Mesendoderm (in vitro differentiated cells): ENCODE data around the gene RFC4.
"Not testable (repeated sequence)": the region's sequence is repeated elsewhere in the genome, so short reads cannot be mapped to it uniquely, and the experiment has no call there.

ENCODE experiments used
- DNase-seq: peaks from one replicate; pipeline ENCODE4 v3.0.0; 2013
- H2AK5ac ChIP-seq: 2 replicates; pipeline ENCODE4 v1.6.1; 2013; ENCODE audit warnings: low read length, inconsistent platforms
- H2BK120ac ChIP-seq: 2 replicates; pipeline ENCODE4 v1.6.1; 2013; ENCODE audit warnings: low read depth, mild to moderate bottlenecking, low read length, moderate library complexity, mixed read lengths
- H2BK15ac ChIP-seq: replicated peaks from 2 replicates; pipeline ENCODE4 v1.6.1; 2013; ENCODE audit warnings: low read depth, mild to moderate bottlenecking, moderate library complexity
- H2BK5ac ChIP-seq: 2 replicates; pipeline ENCODE4 v1.6.1; 2013; ENCODE audit warnings: low read length, inconsistent platforms
- H3K18ac ChIP-seq: 2 replicates; pipeline ENCODE4 v1.6.1; 2013; ENCODE audit warnings: mild to moderate bottlenecking, low read length, mixed read lengths
- H3K23ac ChIP-seq: one replicate; pipeline ENCODE4 v1.6.1; 2013; ENCODE audit warnings: low read length
- H3K27ac ChIP-seq: 2 replicates; pipeline ENCODE4 v1.5.1; 2013; ENCODE audit warnings: low read depth, mild to moderate bottlenecking, inconsistent platforms, low read length, moderate library complexity
- H3K27me3 ChIP-seq: 2 replicates; pipeline ENCODE4 v1.6.1; 2013; ENCODE audit warnings: low read length, control low read depth, mild to moderate bottlenecking, inconsistent platforms; ENCODE audit not compliant: insufficient read depth, poor library complexity
- H3K36me3 ChIP-seq: 2 replicates; pipeline ENCODE4 v1.6.1; 2013; ENCODE audit warnings: low read length, inconsistent platforms; ENCODE audit not compliant: control insufficient read depth, insufficient read depth
- H3K4ac ChIP-seq: one replicate; pipeline ENCODE4 v1.6.1; 2013; ENCODE audit warnings: low read depth, mild to moderate bottlenecking, low read length, moderate library complexity
- H3K4me1 ChIP-seq: 2 replicates; pipeline ENCODE4 v1.6.1; 2013; ENCODE audit warnings: low read depth, low read length, inconsistent platforms; ENCODE audit not compliant: control insufficient read depth
- H3K4me2 ChIP-seq: 2 replicates; pipeline ENCODE4 v1.6.1; 2013; ENCODE audit warnings: low read length
- H3K4me3 ChIP-seq: 2 replicates; pipeline ENCODE4 v1.5.1; 2013; ENCODE audit warnings: mild to moderate bottlenecking, low read length
- H3K56ac ChIP-seq: one replicate; pipeline ENCODE4 v1.6.1; 2013; ENCODE audit warnings: low read length
- H3K79me1 ChIP-seq: 2 replicates; pipeline ENCODE4 v1.6.1; 2013; ENCODE audit warnings: low read length, inconsistent platforms
- H3K79me2 ChIP-seq: 2 replicates; pipeline ENCODE4 v1.6.1; 2013; ENCODE audit warnings: mild to moderate bottlenecking, low read length; ENCODE audit not compliant: control insufficient read depth, insufficient read depth
- H3K9ac ChIP-seq: 2 replicates; pipeline ENCODE4 v1.6.1; 2013; ENCODE audit warnings: low read length, inconsistent platforms
- H4K5ac ChIP-seq: one replicate; pipeline ENCODE4 v1.6.1; 2013; ENCODE audit warnings: low read length
- H4K8ac ChIP-seq: one replicate; pipeline ENCODE4 v1.6.1; 2013; ENCODE audit warnings: low read depth, mild to moderate bottlenecking, control low read depth, low read length, moderate library complexity
- WGBS: extraction: QIAGEN DNeasy Blood & Tissue Kit; methylation state at CpG from one replicate; pipeline ENCODE4 v1.1.7; 2013; ENCODE audit warnings: low lambda C conversion rate, missing lambda C conversion rate; ENCODE audit not compliant: insufficient coverage; ENCODE audit errors: extremely low coverage; 5-methylcytosine and 5-hydroxymethylcytosine counted together

RFC4 gene

DNA sequence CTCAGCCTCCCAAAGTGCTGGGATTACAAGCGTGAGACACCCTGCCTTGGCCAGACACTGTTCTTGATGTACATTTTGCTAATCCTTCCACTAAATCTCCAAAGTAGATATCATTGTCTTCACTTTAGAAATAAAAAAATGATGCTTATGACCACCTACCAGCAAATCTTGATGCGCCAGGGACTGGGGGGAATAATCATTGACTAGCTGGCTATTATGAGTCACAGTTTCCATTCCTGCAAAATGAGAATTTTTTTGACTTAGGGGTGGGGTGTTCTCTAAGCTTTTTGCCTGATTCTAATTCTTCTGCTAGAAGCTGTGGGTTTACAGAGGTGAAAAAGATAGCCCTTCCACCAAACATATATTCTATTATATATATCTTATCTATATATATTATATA lies 17.1 kb upstream of the RFC4 start:
- Histone ChIP-seq H3K79me2 (no peaks in the 10 kb centered on the region), H2BK5ac (no peak overlapping the region), H3K18ac (no peak overlapping the region), H3K27ac (no peak overlapping the region), H3K56ac (no peak overlapping the region), H2BK15ac (no peak overlapping the region), H3K23ac (no peak overlapping the region), H2AK5ac (no peak overlapping the region), H4K5ac (no peak overlapping the region), H2BK120ac (no peak overlapping the region), H3K36me3 (no peaks in the 10 kb centered on the region), H3K4me2 (no peak overlapping the region), H3K27me3 (no peaks in the 10 kb centered on the region), H4K8ac (no peak overlapping the region), H3K4ac (no peak overlapping the region), H3K4me3 (no peak overlapping the region), H3K79me1 (no peaks in the 10 kb centered on the region), H3K9ac (no peak overlapping the region), H3K4me1 (peaks cover 4% of the 10 kb centered on the region)
- DNase-seq = no peak
- WGBS = no CpG with 5 or more reads among the region's 2 CpGs

DNA sequence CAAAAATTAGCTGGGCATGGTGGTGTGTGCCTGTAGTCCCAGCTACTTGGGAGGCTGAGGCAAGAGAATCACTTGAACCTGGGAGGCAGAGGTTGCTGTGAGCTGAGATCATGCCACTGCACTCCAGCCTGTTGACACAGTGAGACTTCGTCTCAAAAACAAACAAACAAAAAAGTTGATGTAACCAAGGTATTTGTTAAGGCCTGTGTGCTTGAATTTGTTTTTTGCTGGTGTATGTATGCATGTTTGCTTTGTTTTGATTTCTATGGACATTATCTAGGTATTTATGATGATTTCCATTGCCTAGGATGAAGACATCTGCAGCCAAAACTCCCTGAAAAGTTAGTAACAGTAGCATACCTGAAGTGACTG lies 16.1 kb upstream of the RFC4 start:
- DNase-seq, H4K5ac ChIP-seq, H4K8ac ChIP-seq, H3K4ac ChIP-seq, H3K23ac ChIP-seq, H3K36me3 ChIP-seq, H2BK15ac ChIP-seq, H3K18ac ChIP-seq, H3K79me1 ChIP-seq, H3K9ac ChIP-seq, H2BK5ac ChIP-seq, H2BK120ac ChIP-seq, H3K4me3 ChIP-seq, H3K4me1 ChIP-seq, H3K27ac ChIP-seq, H3K79me2 ChIP-seq, H3K4me2 ChIP-seq, H3K27me3 ChIP-seq, H2AK5ac ChIP-seq, H3K56ac ChIP-seq: not testable (repeated sequence)
- no CpG with 5 or more reads among the region's 1 CpG for WGBS

DNA sequence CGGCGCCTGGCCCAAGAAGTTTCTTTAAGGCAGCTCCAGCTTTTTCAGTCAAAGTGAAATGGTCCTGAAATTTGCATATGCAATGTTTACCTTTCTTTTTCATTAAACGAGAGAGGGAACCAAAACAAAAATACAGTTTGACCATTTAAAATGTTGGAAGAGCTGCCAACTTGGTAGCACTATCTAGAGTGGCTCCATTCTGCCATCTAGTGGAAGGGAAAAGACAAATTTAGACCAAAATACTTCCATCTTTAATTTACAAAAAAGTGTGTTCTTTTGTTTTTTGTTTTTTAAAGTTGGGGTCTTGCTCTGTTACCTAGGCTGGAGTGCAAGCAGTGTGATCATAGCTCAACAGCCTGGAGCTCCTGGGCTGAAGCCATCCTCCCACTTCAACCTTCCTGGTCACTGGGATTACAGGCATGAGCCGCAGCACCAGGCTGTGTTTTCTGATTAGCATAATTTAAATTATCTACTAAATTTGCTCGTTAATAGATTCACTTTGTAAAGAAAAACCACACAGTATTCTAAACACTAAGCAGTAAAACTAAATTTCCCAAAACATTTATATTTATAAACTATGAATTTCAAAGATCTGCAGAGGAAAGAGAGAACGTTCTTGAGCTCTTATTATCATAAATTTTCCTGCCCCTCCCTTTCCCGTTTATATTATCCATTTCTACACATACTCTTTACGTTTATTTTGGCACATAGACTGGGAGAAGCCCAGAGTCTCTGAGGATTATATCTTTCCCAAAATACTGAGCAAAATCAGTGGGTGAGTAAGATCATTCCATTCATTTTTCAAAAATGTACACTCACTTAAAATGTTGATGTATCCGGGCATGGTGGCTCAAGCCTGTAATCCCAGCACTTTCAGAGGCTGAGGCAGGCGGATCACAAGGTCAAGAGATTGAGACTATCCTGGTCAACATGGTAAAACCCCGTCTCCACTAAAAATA lies 15.4 kb upstream of the RFC4 start:
- peak; percentile 65 for DNase-seq
- peak overlapping the region; percentile 55 for H3K9ac ChIP-seq
- H3K79me1 ChIP-seq = no peaks in the 10 kb centered on the region
- H2AK5ac ChIP-seq = no peak overlapping the region
- H2BK120ac ChIP-seq = no peak overlapping the region
- H3K79me2 ChIP-seq = no peaks in the 10 kb centered on the region
- H3K4me1 ChIP-seq = peaks cover 4% of the 10 kb centered on the region
- no peak overlapping the region for H3K23ac ChIP-seq
- no peak overlapping the region for H4K5ac ChIP-seq
- no peak overlapping the region for H3K27ac ChIP-seq
- no peak overlapping the region for H2BK15ac ChIP-seq
- H3K4me2 ChIP-seq = no peak overlapping the region
- no peak overlapping the region for H3K4ac ChIP-seq
- no peak overlapping the region for H3K56ac ChIP-seq
- H3K27me3 ChIP-seq = no peaks in the 10 kb centered on the region
- H3K36me3 ChIP-seq = no peaks in the 10 kb centered on the region
- H3K18ac ChIP-seq = no peak overlapping the region
- no peak overlapping the region for H3K4me3 ChIP-seq
- no peak overlapping the region for H4K8ac ChIP-seq
- WGBS = no CpG with 5 or more reads among the region's 11 CpGs
- no peak overlapping the region for H2BK5ac ChIP-seq

DNA sequence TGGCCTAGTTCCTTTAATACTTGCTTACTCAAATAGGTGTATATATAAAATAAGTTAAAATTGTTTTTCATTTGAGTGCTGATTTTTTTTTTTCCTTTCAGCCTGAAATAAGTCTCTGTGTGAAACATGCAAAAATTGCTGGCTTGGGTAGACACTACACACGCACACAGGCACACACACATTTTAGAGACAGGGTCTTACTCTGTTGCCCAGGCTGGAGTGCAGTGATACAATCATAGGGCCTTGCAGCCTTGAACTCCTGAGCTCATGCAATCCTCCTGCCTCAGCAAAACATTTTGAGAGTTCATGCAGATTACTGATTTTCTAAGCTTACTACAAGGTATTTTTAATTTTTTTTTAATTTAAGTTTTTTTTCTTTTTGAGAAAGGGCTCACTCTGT lies 12.7 kb upstream of the RFC4 start:
- Histone ChIP-seq H3K27ac (no peak overlapping the region), H2BK5ac (no peak overlapping the region), H3K4me1 (no peaks in the 10 kb centered on the region), H4K8ac (no peak overlapping the region), H3K18ac (no peak overlapping the region), H3K4ac (no peak overlapping the region), H3K9ac (no peak overlapping the region), H3K23ac (no peak overlapping the region), H3K4me2 (no peak overlapping the region), H4K5ac (no peak overlapping the region), H2BK15ac (no peak overlapping the region), H3K27me3 (no peaks in the 10 kb centered on the region), H3K56ac (no peak overlapping the region), H3K79me2 (no peaks in the 10 kb centered on the region), H2AK5ac (no peak overlapping the region), H2BK120ac (no peak overlapping the region), H3K36me3 (no peaks in the 10 kb centered on the region), H3K4me3 (no peak overlapping the region), H3K79me1 (no peaks in the 10 kb centered on the region)
- no CpG with 5 or more reads among the region's 1 CpG for WGBS
- no peak for DNase-seq

DNA sequence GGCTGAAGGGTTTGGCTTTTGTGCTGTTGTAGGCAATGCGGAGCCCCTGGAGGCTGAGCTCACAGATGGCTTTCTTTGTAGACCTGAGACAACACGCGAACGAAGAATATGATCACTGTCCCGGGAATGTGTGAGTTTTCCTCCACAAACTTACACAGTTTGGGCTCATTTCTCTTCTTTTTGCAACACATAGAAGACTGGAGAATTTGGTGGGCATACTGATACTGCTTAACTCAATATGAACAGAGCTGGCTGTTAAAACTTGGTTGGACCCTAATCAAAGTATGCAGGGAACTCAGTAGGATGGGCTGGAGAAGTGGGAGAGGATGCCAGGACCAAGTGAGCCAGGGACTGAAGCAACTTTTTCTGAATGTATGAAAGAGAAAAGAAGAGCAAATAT lies 12.2 kb upstream of the RFC4 start:
- Histone ChIP-seq H3K4me3 (no peak overlapping the region), H3K9ac (no peak overlapping the region), H3K36me3 (no peaks in the 10 kb centered on the region), H3K79me2 (no peaks in the 10 kb centered on the region), H4K5ac (no peak overlapping the region), H3K79me1 (no peaks in the 10 kb centered on the region), H2AK5ac (no peak overlapping the region), H3K4ac (no peak overlapping the region), H2BK5ac (no peak overlapping the region), H3K27me3 (no peaks in the 10 kb centered on the region), H3K4me2 (no peak overlapping the region), H4K8ac (no peak overlapping the region), H3K23ac (no peak overlapping the region), H3K56ac (no peak overlapping the region), H3K27ac (no peak overlapping the region), H3K4me1 (no peaks in the 10 kb centered on the region), H2BK120ac (no peak overlapping the region), H2BK15ac (no peak overlapping the region), H3K18ac (no peak overlapping the region)
- no peak for DNase-seq
- no CpG with 5 or more reads among the region's 5 CpGs for WGBS

DNA sequence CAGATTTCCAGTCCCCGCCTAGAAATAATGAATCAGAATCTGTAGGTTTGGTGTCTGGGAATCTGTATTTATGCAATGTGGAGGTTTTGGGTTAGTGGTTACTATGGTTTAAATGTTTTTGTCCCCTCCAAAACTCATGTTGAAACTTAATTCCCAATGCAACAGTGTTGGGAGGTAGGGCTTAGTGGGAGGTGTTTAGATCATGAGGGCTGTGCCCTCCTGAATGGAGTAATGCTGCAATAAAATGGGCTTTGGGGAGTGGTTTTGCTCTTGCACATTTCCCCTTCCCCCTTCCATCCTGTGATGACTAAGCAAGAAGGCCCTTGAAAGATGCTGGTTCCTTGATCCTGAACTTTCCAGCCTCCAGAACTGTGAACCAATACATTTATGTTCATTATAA lies 9.2 kb upstream of the RFC4 start:
- H3K18ac ChIP-seq = no peak overlapping the region
- no peak overlapping the region for H4K5ac ChIP-seq
- no peak overlapping the region for H4K8ac ChIP-seq
- no peak overlapping the region for H3K27ac ChIP-seq
- no peaks in the 10 kb centered on the region for H3K79me1 ChIP-seq
- H2BK120ac ChIP-seq = no peak overlapping the region
- H3K4ac ChIP-seq = no peak overlapping the region
- H3K36me3 ChIP-seq = no peaks in the 10 kb centered on the region
- no peak overlapping the region for H3K23ac ChIP-seq
- no peak overlapping the region for H3K56ac ChIP-seq
- H2BK15ac ChIP-seq = no peak overlapping the region
- H3K4me3 ChIP-seq = no peak overlapping the region
- H3K27me3 ChIP-seq = no peaks in the 10 kb centered on the region
- H3K4me2 ChIP-seq = no peak overlapping the region
- no peaks in the 10 kb centered on the region for H3K4me1 ChIP-seq
- no peak overlapping the region for H2BK5ac ChIP-seq
- no peaks in the 10 kb centered on the region for H3K79me2 ChIP-seq
- H3K9ac ChIP-seq = no peak overlapping the region
- no peak overlapping the region for H2AK5ac ChIP-seq
- peak; percentile 85 for DNase-seq
- WGBS = no CpG with 5 or more reads among the region's 1 CpG
